Ovary (tissue), 9 donors: ENCODE data around the gene IGF2BP3. TPM values are rescaled to one million over a fixed set of nuclear protein-coding genes. Genes with fewer than 3 reads are reported as not detected.

Experiments
- DNase-seq, 5 donors: peaks; one replicate each; pipeline ENCODE4 v3.0.0-alpha.2; 2019 to 2020
- H3K27ac ChIP-seq, 2 donors: fragments of 200-600 bp; one replicate each; pipeline versions ENCODE4 v1.5.1 to v1.8.0; 2019 to 2022
- H3K27me3 ChIP-seq: fragments of 200-600 bp; one replicate; pipeline ENCODE4 v1.8.0; 2022
- H3K36me3 ChIP-seq: fragments of 200-600 bp; sonication (generic); one replicate; pipeline ENCODE4 v1.5.1; 2019
- H3K4me1 ChIP-seq: one replicate; pipeline ENCODE4 v1.8.1; 2013; ENCODE audit warnings: mild to moderate bottlenecking, moderate library complexity; ENCODE audit not compliant: insufficient read depth
- H3K4me3 ChIP-seq: fragments of 200-600 bp; sonication (generic); one replicate; pipeline ENCODE4 v1.5.1; 2017
- H3K9me3 ChIP-seq, 2 donors: fragments of 200-600 bp in 1 of 2; sonication (generic) in 1 of 2; one replicate each; pipeline versions ENCODE4 v1.5.1 to v1.8.1; 2013 to 2019; ENCODE audit warnings: mild to moderate bottlenecking in 1 of 2, moderate library complexity in 1 of 2
- EP300 ChIP-seq: sonication (generic); formaldehyde crosslinking; IDR thresholded peaks from one replicate; pipeline ENCODE4 v1.6.1; 2017; ENCODE audit warnings: antibody characterized with exemption
- POLR2A ChIP-seq: fragments of 450-650 bp; IDR thresholded peaks from one replicate; pipeline ENCODE4 v1.6.1; 2017; ENCODE audit warnings: antibody characterized with exemption, mild to moderate bottlenecking, moderate library complexity
- WGBS, 3 donors: extraction: QIAGEN DNeasy Blood & Tissue Kit in 1 of 3; methylation state at CpG; one replicate each; pipeline versions ENCODE4 v1.1.5 to v1.1.7; 2013 to 2017; 5-methylcytosine and 5-hydroxymethylcytosine counted together
- intact Hi-C, 4 donors: fragments of 100-400 bp; cut with DNase I; formaldehyde crosslinking; loops; one replicate each; pipeline versions ENCODE4 v1.11.0 to v1.15.1; 2022 to 2023
- polyA plus RNA-seq, 2 donors: library from polyadenylated mRNA; stranded (reverse); fragments of 200-250 nt in 1 of 2; fragments of 350-450 nt in 1 of 2; fragmentation: Illumina TruSeq in 1 of 2; extraction: RNeasy Lipid Tissue Mini Kit (QIAGEN cat#74804) in 1 of 2; gene quantifications; one replicate each; pipeline ENCODE4 v1.2.3, GENCODE V29; 2013 to 2014
- total RNA-seq, 7 donors: library from RNA; depleted of rRNA in 2 of 7; stranded (reverse); fragments of >200 nt in 2 of 7; fragmentation: NEBNext Ultra II Directional in 3 of 7; extraction: Animal tissue kit (Norgen Biotek cat#: 25700) in 3 of 7; gene quantifications; one replicate each; pipeline versions ENCODE4 v1.1.0 to v1.2.4, GENCODE V29; 2016 to 2023
- TF ChIP-seq, protein P1 (sequence below), 3 donors: fragments of 450-650 bp in 2 of 3; fragments of 200-600 bp in 1 of 3; IDR thresholded peaks; one replicate each; pipeline versions ENCODE4 v1.5.1 to v1.8.0; 2016 to 2022; ENCODE audit warnings: antibody characterized with exemption in 3 of 3, mild to moderate bottlenecking in 1 of 3
- donor health status: DM: no; HTN: no; CAD: no; lungs with moderate emphysema.
- donor health status: DM: no; HTN: no; CAD: no.
- donor health status: Bipolar disorder and iron deficiency.
- donor health status: DM: yes; HTN: yes; CAD: no.
- donor health status: DM: no; HTN: no; CAD: no.
- donor health status: DM: yes; HTN: yes; CAD: no.

Gene IGF2BP3
- total and polyA plus RNA-seq, 9 donors: 0.20 to 1.3 (median 0.40) TPM; not detected in 2

DNA sequence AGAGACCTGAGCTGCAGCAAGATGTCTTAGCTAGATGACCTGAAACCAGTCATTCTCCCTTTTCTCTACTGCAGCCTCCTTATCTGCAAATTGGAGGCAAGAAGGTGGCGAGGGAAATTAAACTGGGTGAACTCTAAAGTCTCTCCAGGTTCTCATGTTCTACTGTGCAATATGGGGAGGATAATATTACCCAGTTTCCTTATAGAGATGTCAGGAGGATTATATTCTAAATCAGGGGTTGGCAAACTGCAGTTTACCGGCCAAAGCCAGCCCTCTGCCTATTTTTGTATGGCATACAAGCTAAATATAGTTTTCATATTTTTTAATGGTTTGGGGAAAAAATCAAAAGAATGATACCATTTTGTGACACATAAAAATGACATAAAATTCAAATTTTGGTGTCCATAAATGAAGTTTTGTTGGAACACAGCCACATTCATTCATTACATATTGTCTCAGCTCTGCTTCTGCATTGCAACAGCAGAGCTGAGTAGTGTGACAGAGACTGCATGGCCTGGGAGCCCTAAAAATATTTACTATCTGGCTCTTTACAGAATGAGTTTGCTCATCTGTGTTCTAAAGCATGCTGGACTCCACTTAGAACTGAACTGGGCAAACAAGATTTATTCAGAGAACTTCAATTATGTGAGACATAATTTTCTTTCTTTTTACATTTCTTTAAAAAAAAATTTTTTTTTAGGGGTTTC is 190.3 kb downstream of the IGF2BP3 start:
- H3K36me3 ChIP-seq: no peaks in the 10 kb centered on the region
- no peaks in the 10 kb centered on the region for H3K9me3 ChIP-seq
- H3K4me3 ChIP-seq: no peak overlapping the region
- H3K27me3 ChIP-seq: no peaks in the 10 kb centered on the region
- 89 to 91% (median 89%) methylated on average over 2 of the region's 2 CpGs for WGBS, 3 donors
- TF ChIP-seq, protein P1, sequence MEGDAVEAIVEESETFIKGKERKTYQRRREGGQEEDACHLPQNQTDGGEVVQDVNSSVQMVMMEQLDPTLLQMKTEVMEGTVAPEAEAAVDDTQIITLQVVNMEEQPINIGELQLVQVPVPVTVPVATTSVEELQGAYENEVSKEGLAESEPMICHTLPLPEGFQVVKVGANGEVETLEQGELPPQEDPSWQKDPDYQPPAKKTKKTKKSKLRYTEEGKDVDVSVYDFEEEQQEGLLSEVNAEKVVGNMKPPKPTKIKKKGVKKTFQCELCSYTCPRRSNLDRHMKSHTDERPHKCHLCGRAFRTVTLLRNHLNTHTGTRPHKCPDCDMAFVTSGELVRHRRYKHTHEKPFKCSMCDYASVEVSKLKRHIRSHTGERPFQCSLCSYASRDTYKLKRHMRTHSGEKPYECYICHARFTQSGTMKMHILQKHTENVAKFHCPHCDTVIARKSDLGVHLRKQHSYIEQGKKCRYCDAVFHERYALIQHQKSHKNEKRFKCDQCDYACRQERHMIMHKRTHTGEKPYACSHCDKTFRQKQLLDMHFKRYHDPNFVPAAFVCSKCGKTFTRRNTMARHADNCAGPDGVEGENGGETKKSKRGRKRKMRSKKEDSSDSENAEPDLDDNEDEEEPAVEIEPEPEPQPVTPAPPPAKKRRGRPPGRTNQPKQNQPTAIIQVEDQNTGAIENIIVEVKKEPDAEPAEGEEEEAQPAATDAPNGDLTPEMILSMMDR (IDR thresholded peaks at IDR 0.05): no peak
- TF ChIP-seq POLR2A (no peak), EP300 (no peak)
- no peak for DNase-seq
- no peaks in the 10 kb centered on the region for H3K4me1 ChIP-seq
- no peak overlapping the region for H3K27ac ChIP-seq
- intact Hi-C loops: loop anchor here in 1 of 4 donors (10.0 kb wide), 1 partner anchor 435 kb away; the partner anchor contains the start of gene STK31

DNA sequence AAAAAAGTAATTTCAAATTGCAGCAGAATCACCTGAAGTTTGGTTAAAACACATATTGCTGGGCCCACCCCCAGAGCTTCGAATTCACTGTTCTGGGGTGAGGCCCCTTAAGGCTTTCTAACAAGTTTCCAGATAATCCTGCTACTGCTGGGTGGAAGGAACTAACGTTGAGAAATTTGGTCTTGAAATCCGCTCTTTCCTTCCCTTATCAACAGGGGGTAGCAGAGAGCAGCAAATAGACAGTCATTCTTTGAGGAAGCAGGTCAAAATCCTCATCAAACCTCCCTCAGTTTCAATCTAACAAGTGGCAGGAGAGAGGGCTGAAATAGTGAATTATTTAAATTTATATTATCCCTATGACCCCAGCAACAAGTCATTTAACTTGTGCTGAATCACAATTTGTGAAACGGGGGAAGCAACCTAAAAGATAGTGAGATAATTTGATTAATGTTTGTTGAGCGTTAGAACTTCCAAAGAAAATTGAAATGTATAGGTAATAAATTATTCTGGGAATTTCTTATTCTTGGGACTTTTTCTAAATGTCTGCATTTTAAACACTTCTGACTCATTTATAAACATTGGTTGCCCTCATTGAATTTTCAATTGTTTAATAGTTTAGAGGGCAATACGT is 192.8 kb downstream of the IGF2BP3 start:
- Histone ChIP-seq H3K4me1 (no peaks in the 10 kb centered on the region), H3K27me3 (no peaks in the 10 kb centered on the region), H3K36me3 (no peaks in the 10 kb centered on the region), H3K27ac (no peak overlapping the region), H3K9me3 (no peaks in the 10 kb centered on the region), H3K4me3 (no peak overlapping the region)
- TF ChIP-seq POLR2A (no peak), EP300 (no peak)
- TF ChIP-seq, protein P1 (IDR thresholded peaks at IDR 0.05): peak; percentile 49 to 56 (median 50)
- peak in 1 of 5 donors; percentile 35 for DNase-seq
- WGBS, 3 donors: 33 to 35% (median 34%) methylated on average over 6 of the region's 6 CpGs
- intact Hi-C loops: loop anchor here in 1 of 4 donors (10.0 kb wide), 1 partner anchor 437 kb away; the partner anchor contains the start of gene STK31

DNA sequence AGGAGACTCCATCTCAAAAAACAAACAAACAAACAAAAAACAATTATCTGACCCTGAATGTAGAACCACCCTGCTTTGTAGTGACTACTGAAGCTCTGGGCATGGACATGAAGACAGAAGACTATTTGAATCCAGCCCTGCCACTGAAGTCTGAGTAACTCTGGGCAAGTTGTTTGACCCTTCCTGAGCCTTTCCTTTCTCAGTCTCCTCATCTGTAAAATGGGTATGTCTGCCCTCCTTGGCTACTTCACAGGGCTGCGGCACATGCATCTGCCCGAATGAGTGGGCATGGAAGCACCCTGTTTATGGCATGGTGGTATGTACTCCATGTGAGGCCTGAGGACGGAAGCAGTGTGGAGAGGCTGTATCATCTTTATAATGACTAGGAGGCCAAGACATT is 193.3 kb downstream of the IGF2BP3 start:
- no peaks in the 10 kb centered on the region for H3K9me3 ChIP-seq
- 79 to 86% (median 83%) methylated on average over 3 of the region's 3 CpGs for WGBS, 3 donors
- TF ChIP-seq, protein P1 (IDR thresholded peaks at IDR 0.05): no peak
- TF ChIP-seq POLR2A (no peak), EP300 (no peak)
- intact Hi-C loops: loop anchor here in 1 of 4 donors (10.0 kb wide), 1 partner anchor 438 kb away; the partner anchor contains the start of gene STK31
- H3K4me3 ChIP-seq: no peak overlapping the region
- H3K27ac ChIP-seq: no peak overlapping the region
- H3K36me3 ChIP-seq: no peaks in the 10 kb centered on the region
- no peak for DNase-seq
- no peaks in the 10 kb centered on the region for H3K4me1 ChIP-seq
- H3K27me3 ChIP-seq: no peaks in the 10 kb centered on the region

DNA sequence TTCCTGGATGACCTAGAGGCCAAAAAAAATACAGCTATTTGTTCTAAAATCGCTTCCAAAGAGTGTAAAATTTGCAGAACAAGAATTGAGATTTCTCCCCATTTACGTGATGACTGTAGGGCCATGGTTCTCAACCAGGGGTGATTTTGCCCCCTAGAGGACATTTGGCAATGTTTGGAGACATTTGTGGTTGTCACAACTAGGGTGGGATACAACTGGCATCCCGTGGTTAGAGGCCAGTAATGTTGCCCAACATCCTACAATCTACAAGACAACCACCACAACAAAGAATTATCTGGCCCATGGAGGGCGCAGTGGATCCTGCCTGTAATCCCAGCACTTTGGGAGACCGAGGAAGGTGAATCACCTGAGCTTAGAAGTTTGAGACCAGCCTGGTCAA is 193.9 kb downstream of the IGF2BP3 start:
- no peaks in the 10 kb centered on the region for H3K4me1 ChIP-seq
- no peak overlapping the region for H3K4me3 ChIP-seq
- H3K9me3 ChIP-seq: no peaks in the 10 kb centered on the region
- intact Hi-C loops: loop anchor here in 1 of 4 donors (10.0 kb wide), 1 partner anchor 438 kb away; the partner anchor contains the start of gene STK31
- TF ChIP-seq POLR2A: no peak
- 65 to 75% (median 68%) methylated on average over 5 of the region's 5 CpGs for WGBS, 3 donors
- no peak overlapping the region for H3K27ac ChIP-seq
- H3K36me3 ChIP-seq: no peaks in the 10 kb centered on the region
- DNase-seq: no peak
- no peaks in the 10 kb centered on the region for H3K27me3 ChIP-seq
